Ectodermal cell (in vitro differentiated cells): ENCODE data around the gene CD207. TPM values are rescaled to one million over a fixed set of nuclear protein-coding genes. Genes with fewer than 3 reads are reported as not detected.
"Not testable (repeated sequence)": the region's sequence is repeated elsewhere in the genome, so short reads cannot be mapped to it uniquely, and the experiment has no call there.

ENCODE experiments used
- H3K27ac ChIP-seq: 2 replicates; pipeline ENCODE4 v1.7.0; 2013; ENCODE audit warnings: mild to moderate bottlenecking, low read depth, low read length; ENCODE audit not compliant: insufficient read depth, poor library complexity, severe bottlenecking
- H3K27me3 ChIP-seq: 2 replicates; pipeline ENCODE4 v1.7.0; 2013; ENCODE audit warnings: mild to moderate bottlenecking, low read length; ENCODE audit not compliant: insufficient read depth, control insufficient read depth, poor library complexity, severe bottlenecking
- H3K36me3 ChIP-seq: one replicate; pipeline ENCODE4 v1.7.0; 2013; ENCODE audit warnings: low read length; ENCODE audit not compliant: control insufficient read depth, insufficient read depth
- H3K4me1 ChIP-seq: one replicate; pipeline ENCODE4 v1.7.0; 2013; ENCODE audit warnings: low read length; ENCODE audit not compliant: control insufficient read depth, insufficient read depth
- H3K4me3 ChIP-seq: 2 replicates; pipeline ENCODE4 v1.7.0; 2013; ENCODE audit warnings: low read depth, low read length, control low read depth; ENCODE audit not compliant: insufficient read depth
- H3K9me3 ChIP-seq: 2 replicates; pipeline ENCODE4 v1.7.0; 2013; ENCODE audit warnings: mild to moderate bottlenecking, low read length, moderate library complexity; ENCODE audit not compliant: control insufficient read depth
- WGBS, 2 experiments: methylation state at CpG; one replicate each; pipeline ENCODE4 v1.1.7; 2013; ENCODE audit warnings: missing lambda C conversion rate in 2 of 2; 5-methylcytosine and 5-hydroxymethylcytosine counted together
- polyA plus RNA-seq, 4 experiments: library from polyadenylated mRNA; stranded (reverse); fragments of 50-300 nt; gene quantifications; one replicate each; pipeline ENCODE4 v1.2.3, GENCODE V29; 2013

Gene CD207
- polyA plus RNA-seq (2013, experiment 1 of 4) = not detected
- polyA plus RNA-seq (2013, experiment 2 of 4) = not detected
- not detected for polyA plus RNA-seq (2013, experiment 3 of 4)
- polyA plus RNA-seq (2013, experiment 4 of 4) = not detected

DNA sequence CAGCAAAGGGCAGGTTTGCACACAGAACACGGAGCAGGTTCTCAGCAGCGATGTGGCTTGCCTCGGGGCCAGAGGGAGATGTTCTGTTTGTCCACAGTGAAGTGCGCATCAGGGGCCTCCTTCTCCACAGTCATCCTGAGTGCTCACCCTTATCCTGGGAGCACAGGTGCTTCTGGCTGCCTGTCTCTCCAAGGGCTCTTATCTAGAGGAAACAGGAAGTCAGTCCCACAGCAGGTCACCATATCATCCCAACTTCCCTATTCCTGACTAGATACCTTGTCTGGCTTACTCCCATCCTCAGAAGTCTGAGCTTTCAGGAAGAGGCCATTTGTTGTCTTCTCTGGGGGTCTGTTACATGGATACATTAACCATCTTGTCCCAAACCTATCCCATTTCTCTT, at the start of gene CD207:
Gene CD207, minus strand, starts transcription at position 174 of the 400 bp plus-strand sequence. Its CDS starts 40 bp downstream, at position 134.
- WGBS, 2 experiments = 94% methylated on average over 4 of the region's 4 CpGs

DNA sequence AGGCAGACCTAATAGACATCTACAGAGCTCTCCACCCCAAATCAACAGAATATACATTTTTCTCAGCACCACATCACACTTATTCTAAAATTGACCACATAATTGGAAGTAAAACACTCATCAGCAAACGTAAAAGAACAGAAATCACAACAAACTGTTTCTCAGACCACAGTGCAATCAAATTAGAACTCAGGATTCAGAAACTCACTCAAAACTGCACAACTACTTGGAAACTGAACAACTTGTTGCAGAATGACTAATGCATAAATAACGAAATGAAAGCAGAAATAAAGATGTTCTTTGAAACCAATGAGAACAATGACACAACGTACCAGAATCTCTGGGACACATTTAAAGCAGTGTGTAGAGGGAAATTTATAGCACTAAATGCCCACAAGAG, 42.9 kb upstream of the CD207 start:
- not testable (repeated sequence) for H3K36me3 ChIP-seq, H3K9me3 ChIP-seq, H3K4me3 ChIP-seq, H3K4me1 ChIP-seq, H3K27ac ChIP-seq
- H3K27me3 ChIP-seq = peaks cover 90% of the 10 kb centered on the region
- WGBS, 2 experiments = 54 to 71% methylated on average over 3 of the region's 3 CpGs

More for the DNA sequence above, at the start of gene CD207:
- Histone ChIP-seq H3K36me3 (no peaks in the 10 kb centered on the region), H3K4me3 (no peak within 1 kb of the TSS), H3K9me3 (no peaks in the 10 kb centered on the region), H3K27ac (no peak within 1 kb of the TSS), H3K4me1 (no peaks in the 10 kb centered on the region), H3K27me3 (no peaks in the 10 kb centered on the region)

DNA sequence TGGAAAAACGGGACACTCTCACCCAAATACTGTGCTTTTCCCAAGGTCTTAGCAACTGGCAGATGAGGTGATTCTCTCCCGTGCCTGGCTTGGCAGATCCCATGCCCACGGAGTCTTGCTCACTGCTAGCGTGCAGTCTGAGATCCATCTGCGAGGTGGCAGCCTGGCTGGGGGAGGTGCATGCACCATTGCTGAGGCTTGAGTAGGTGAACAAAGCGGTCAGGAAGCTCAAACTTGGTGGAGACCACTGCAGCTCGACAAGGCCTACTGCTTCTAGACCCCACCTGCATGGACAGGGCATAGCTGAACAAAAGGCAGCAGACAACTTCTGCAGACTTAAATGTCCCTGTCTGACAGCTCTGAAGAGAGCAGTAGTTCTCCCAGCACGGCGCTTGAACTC, 40.5 kb upstream of the CD207 start:
- H3K4me3 ChIP-seq, H3K27ac ChIP-seq, H3K4me1 ChIP-seq, H3K36me3 ChIP-seq, H3K9me3 ChIP-seq: not testable (repeated sequence)
- whole genome bisulfite sequencing, 2 experiments = 73 to 74% methylated on average over 9 of the region's 9 CpGs
- H3K27me3 ChIP-seq = peaks cover 91% of the 10 kb centered on the region

GRCh38 chr2:70873541-70873940, 37.9 kb upstream of the CD207 start:
- H3K9me3 ChIP-seq = no peaks in the 10 kb centered on the region
- 55 to 58% methylated on average over 4 of the region's 4 CpGs for WGBS, 2 experiments
- H3K4me1 ChIP-seq = no peaks in the 10 kb centered on the region
- H3K27ac ChIP-seq = no peak overlapping the region
- no peaks in the 10 kb centered on the region for H3K36me3 ChIP-seq
- no peak overlapping the region for H3K4me3 ChIP-seq
- H3K27me3 ChIP-seq = peaks cover 80% of the 10 kb centered on the region

- H3K4me3 ChIP-seq = no peak overlapping the region
Measured at GRCh38 chr2:70871398-70872211, 36.0 kb upstream of the CD207 start.

GRCh38 chr2:70870790-70871189, 35.2 kb upstream of the CD207 start:
- peaks cover 60% of the 10 kb centered on the region for H3K27me3 ChIP-seq
- no peak overlapping the region for H3K4me3 ChIP-seq
- H3K9me3 ChIP-seq = no peaks in the 10 kb centered on the region
- no peaks in the 10 kb centered on the region for H3K36me3 ChIP-seq
- WGBS, 2 experiments = 70 to 74% methylated on average over 5 of the region's 5 CpGs
- H3K27ac ChIP-seq = no peak overlapping the region
- no peaks in the 10 kb centered on the region for H3K4me1 ChIP-seq

More at GRCh38 chr2:70871398-70872211, 36.0 kb upstream of the CD207 start:
- no peaks in the 10 kb centered on the region for H3K4me1 ChIP-seq
- WGBS, 2 experiments = 16 to 17% methylated on average over 36 of the region's 36 CpGs
- H3K27ac ChIP-seq = no peak overlapping the region
- no peaks in the 10 kb centered on the region for H3K36me3 ChIP-seq
- H3K9me3 ChIP-seq = no peaks in the 10 kb centered on the region
- H3K27me3 ChIP-seq = peaks cover 66% of the 10 kb centered on the region

GRCh38 chr2:70868970-70869369, 33.4 kb upstream of the CD207 start:
- Histone ChIP-seq H3K9me3 (no peaks in the 10 kb centered on the region), H3K27me3 (peaks cover 55% of the 10 kb centered on the region), H3K36me3 (no peaks in the 10 kb centered on the region), H3K27ac (no peak overlapping the region), H3K4me1 (no peaks in the 10 kb centered on the region), H3K4me3 (no peak overlapping the region)
- 88 to 100% methylated on average over 1 of the region's 1 CpG for WGBS, 2 experiments

- 33 to 34% methylated on average over 20 of the region's 21 CpGs for WGBS, 2 experiments
- H3K27me3 ChIP-seq = peaks cover 74% of the 10 kb centered on the region
- H3K9me3 ChIP-seq = no peaks in the 10 kb centered on the region
- no peak overlapping the region for H3K4me3 ChIP-seq
- H3K27ac ChIP-seq = no peak overlapping the region
- H3K36me3 ChIP-seq = no peaks in the 10 kb centered on the region
- no peaks in the 10 kb centered on the region for H3K4me1 ChIP-seq
Measured at GRCh38 chr2:70861777-70862625, 26.4 kb upstream of the CD207 start.

DNA sequence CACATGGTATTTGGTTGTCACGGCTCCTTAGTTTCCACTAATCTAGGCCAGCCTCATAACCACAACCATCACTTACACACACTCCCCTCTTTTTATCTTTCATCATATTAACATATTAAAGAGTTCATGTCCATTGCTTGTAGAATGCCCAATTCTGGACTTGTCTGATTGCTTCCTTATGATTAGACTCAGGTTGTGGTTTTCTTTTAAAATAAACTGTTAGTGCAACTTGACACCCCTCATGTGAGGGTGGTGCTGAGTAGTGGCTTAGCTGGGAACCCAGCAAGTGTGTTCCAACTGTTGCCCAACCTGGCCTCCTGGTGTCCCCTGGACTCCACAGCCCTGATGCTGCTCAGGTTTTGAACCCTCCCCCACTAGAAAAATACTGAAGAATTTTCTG, 20.1 kb upstream of the CD207 start:
- Histone ChIP-seq H3K27me3 (peaks cover 23% of the 10 kb centered on the region), H3K4me1 (peaks cover 4% of the 10 kb centered on the region), H3K27ac (no peak overlapping the region), H3K36me3 (no peaks in the 10 kb centered on the region), H3K4me3 (no peak overlapping the region), H3K9me3 (no peaks in the 10 kb centered on the region)
- WGBS, 2 experiments = 91 to 92% methylated on average over 1 of the region's 1 CpG

DNA sequence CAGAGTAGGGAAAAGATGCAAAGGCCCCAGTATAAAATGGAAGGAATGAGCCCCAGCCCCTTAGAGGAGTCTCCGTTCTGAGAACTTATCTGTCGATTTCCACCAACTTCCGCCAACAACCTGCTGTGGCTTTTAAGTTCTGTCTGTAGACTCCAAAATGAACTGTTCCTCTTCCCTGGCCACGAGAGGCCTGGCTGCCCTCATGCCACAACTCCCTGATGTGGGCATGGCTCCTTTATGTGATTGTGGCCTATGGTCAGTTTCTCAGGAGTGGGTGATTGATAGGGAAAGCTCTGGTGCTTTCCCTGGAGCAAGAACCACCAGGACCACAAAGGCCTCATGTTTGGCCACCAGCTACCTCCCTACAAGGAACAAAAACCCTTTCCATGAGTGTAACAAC, 18.8 kb upstream of the CD207 start:
- Histone ChIP-seq H3K36me3 (no peaks in the 10 kb centered on the region), H3K4me1 (peaks cover 4% of the 10 kb centered on the region), H3K9me3 (no peaks in the 10 kb centered on the region), H3K4me3 (no peak overlapping the region), H3K27ac (no peak overlapping the region), H3K27me3 (peaks cover 11% of the 10 kb centered on the region)
- 97 to 99% methylated on average over 4 of the region's 4 CpGs for WGBS, 2 experiments
